Measurements from ENCODE around the gene ATP5ME.
"Not testable (repeated sequence)": the region's sequence is repeated elsewhere in the genome, so short reads cannot be mapped to it uniquely, and the experiment has no call there.

ATP5ME gene

GRCh38 chr4:636628-637159, 37.4 kb downstream of the ATP5ME start:
- H3K4me3 ChIP-seq (ENCODE audit: low read depth, low read length), result no peak overlapping the region

GRCh38 chr4:635851-636627, 38.0 kb downstream of the ATP5ME start:
- no peak overlapping the region for H3K4me3 ChIP-seq (ENCODE audit: low read depth, low read length)

- H3K4me3 ChIP-seq (ENCODE audit: low read depth, low read length), result not testable (repeated sequence)
Measured at GRCh38 chr4:635066-635835, 38.8 kb downstream of the ATP5ME start.

- H3K4me3 ChIP-seq (ENCODE audit: low read depth, low read length), result no peak overlapping the region
Measured at GRCh38 chr4:634599-634985, 39.5 kb downstream of the ATP5ME start.

- H3K4me3 ChIP-seq (ENCODE audit: low read depth, low read length), result no peak overlapping the region
Measured at GRCh38 chr4:633976-634598, 40.0 kb downstream of the ATP5ME start.

GRCh38 chr4:633406-633805, 40.7 kb downstream of the ATP5ME start:
- no peak overlapping the region for H3K4me3 ChIP-seq (ENCODE audit: low read depth, low read length)

- H3K4me3 ChIP-seq (ENCODE audit: low read depth, low read length), result no peak overlapping the region
Measured at GRCh38 chr4:632926-633325, 41.1 kb downstream of the ATP5ME start.

GRCh38 chr4:632196-632790, 41.8 kb downstream of the ATP5ME start:
- H3K4me3 ChIP-seq (ENCODE audit: low read depth, low read length), result no peak overlapping the region

- H3K4me3 ChIP-seq (ENCODE audit: low read depth, low read length), result no peak overlapping the region
Measured at GRCh38 chr4:630656-631055, 43.4 kb downstream of the ATP5ME start.

- no peak overlapping the region for H3K4me3 ChIP-seq (ENCODE audit: low read depth, low read length)
Measured at GRCh38 chr4:629915-630641, 44.0 kb downstream of the ATP5ME start.

- H3K4me3 ChIP-seq (ENCODE audit: low read depth, low read length), result no peak overlapping the region
Measured at GRCh38 chr4:629636-629914, 44.5 kb downstream of the ATP5ME start.

GRCh38 chr4:628821-629635, 45.0 kb downstream of the ATP5ME start:
- no peak overlapping the region for H3K4me3 ChIP-seq (ENCODE audit: low read depth, low read length)

- no peak overlapping the region for H3K4me3 ChIP-seq (ENCODE audit: low read depth, low read length)
Measured at GRCh38 chr4:628311-628741, 45.8 kb downstream of the ATP5ME start.

GRCh38 chr4:627347-628125, 46.5 kb downstream of the ATP5ME start:
- no peak overlapping the region for H3K4me3 ChIP-seq (ENCODE audit: low read depth, low read length)

GRCh38 chr4:626201-627091, 47.6 kb downstream of the ATP5ME start:
- no peak overlapping the region for H3K4me3 ChIP-seq (ENCODE audit: low read depth, low read length)

- no peak overlapping the region for H3K4me3 ChIP-seq (ENCODE audit: low read depth, low read length)
Measured at GRCh38 chr4:625631-626161, 48.4 kb downstream of the ATP5ME start.

- no peak within 1 kb of the TSS for H3K4me3 ChIP-seq (ENCODE audit: low read depth, low read length)
Measured at GRCh38 chr4:624705-625590, 49.1 kb downstream of the ATP5ME start, which contains the start of gene PDE6B. PDE6B (plus strand) TSS chr4:625573; CDS start chr4:625627, 54 bp downstream.
